NCI-H2107 treated with DMSO at 0.1 percent for 48 hours (cell line): Measurements from ENCODE around the gene OCA2.

ENCODE experiments used
- DNase-seq: peaks from one replicate; lab custom pipeline; 2025; ENCODE audit not compliant: unreplicated experiment; lab: John Stamatoyannopoulos, UW

The OCA2 gene

DNA sequence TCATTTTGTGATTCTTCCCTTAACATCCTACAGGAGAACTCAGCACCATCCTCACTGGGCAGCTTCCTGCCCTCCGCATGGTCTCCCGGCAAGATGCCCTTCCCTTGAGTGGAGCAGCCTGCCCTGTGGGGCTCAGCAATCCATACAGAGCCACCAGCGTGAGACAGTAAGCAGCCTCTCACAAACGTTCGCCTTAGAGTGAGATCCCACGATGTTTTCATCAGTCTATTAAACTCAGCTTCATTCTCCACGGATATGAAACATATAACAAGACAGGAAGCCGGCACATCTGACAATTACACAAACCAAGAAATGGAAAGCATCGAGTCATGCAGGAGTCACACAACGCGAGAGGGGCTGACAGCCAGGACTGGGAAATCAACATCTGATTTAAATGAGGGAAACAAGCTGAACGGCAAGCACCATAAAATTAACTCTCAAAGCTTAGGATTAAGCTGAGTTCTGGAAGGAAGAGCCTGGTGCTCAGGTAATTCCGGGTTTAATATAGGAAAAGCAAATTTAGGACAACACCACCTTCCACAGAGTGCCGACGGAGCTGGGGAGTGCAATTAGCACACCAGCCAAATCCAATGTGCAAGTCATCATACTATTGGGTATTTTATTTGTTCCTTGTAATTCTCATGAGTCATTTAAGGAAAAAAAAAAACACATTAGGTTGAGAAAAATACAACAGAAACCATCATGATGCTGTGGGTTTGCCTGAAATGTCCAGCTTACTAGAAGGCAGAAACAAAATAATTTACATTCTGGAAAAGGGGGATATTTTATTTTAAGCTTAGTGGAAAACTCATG is 272.0 kb downstream of the OCA2 start:
- no peak for DNase-seq

DNA sequence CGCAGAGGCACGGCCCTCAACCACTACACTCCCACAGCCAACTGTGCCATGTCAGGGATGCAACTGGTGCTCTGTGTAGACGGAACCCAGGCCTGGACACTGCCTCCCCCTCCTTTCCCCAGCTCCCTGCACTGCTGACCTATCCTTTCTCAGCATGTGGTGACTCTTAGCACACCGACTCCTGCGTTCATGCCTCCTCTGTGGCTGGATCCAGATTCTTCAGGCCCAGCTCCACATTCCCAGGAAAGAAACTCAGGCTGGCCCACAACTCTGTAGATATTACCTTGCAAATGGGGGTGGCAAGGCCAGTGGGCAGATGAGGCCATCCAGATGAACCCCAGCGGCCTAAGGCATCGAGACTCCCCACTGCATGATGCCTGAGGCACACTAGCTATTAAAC is 272.7 kb downstream of the OCA2 start:
- no peak for DNase-seq

DNA sequence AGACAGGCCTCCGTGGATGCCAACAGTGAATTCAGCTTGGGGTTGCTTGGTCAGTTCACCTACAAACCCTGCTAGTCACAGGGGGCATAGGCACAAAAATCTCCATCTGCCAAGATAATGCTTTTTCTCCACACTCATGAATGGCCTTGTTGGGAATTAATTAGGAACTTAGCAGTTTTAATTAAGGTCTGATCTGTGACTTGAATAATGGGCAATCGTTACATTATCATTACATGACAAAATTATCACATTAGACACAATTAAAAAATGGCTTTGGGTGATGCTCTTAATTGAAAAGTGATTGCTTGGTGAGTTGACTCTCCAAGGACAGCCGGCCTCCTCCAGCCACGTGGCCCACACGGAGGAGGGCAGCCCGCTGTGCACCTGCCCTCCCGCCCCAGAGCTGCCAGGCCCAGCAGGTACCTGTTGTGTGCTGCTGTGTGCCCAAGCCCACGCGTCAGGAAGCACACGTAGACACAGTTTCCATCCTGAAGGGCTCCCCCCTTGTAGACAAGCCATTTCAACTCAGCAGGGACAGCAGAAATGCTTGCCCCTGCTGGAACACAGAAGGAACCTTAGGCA is 274.2 kb downstream of the OCA2 start:
- no peak for DNase-seq

GRCh38 chr15:27821273-27821672 is 277.8 kb downstream of the OCA2 start:
- no peak for DNase-seq

DNA sequence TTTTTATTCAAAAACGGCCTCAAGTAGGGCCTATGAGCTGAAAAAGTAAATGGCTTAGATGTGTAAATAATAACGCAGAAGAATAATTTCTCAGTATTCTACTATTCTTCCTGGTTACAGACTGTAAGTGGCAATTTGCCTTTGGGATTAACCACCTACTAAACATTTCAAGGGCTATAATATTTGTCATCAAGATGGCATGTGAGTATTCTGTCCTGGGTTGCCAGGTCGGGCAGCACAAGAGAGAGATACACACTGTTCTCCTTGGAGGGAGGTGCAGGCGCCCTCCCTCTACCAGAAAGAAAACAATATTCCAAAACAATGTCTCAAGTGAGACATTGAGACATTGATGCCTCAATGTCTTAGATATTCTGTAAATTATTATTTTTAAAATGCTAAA is 278.4 kb downstream of the OCA2 start:
- DNase-seq = no peak

GRCh38 chr15:27820232-27820631 is 278.9 kb downstream of the OCA2 start:
- no peak for DNase-seq

DNA sequence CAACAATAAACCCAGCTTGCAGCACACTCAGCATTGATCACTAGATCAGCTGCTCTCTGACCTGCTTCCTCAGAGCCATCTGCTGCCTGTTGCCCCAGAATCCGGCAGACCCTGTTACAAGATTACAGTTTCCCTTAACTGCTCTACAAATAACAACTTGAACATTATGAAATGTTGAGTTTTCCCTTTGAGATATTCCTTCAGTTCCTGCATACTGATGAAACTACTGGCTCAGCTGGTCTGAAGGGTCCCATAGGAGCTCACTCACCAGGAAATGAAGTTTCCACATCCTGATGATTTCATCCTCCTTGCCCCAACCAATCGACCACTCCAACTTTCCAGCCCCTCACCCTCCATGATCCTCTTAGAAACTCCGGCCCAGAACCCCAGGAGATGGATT is 281.9 kb downstream of the OCA2 start:
- DNase-seq = no peak

- no peak for DNase-seq
These were observed 282.3 kb downstream of the OCA2 start for GRCh38 chr15:27816790-27817189.

DNA sequence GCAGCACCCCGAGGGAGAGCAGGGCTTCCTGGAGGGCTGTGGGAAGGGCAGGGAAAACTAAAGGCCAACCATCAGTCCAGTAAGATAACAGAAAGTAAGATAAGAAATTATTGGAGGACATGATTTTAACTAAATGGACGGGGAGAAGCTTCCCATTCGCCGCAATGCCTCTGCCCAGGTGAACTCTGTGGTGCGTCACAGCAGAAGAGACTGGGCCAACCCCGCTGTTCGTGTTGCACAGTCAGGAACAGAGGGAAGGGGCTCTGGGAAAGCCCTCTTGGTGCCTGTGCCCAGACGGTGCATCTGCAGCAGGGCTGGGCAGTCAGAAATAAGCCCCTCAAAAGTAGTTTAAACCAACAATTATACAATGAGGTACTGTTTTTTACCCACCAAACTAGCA is 284.1 kb downstream of the OCA2 start:
- no peak for DNase-seq

DNA sequence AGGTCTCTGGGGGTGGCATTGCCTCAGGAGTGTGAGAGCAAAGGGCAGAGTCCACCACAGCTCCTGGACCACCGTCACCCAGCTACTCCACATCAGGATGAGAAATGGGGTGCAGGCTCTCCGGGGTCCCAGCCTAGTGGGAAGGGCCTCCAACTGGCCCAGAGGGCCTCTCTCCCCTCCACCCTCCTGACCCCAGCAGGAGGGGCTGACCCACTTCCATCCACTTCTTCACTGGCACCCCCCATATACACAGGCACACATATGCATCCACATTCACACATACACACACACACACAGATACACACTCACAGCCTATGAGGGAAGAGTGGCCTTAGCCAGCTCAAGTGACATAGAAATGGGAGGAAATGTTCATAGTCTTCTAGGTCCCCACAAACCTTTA is 286.0 kb downstream of the OCA2 start:
- no peak for DNase-seq

DNA sequence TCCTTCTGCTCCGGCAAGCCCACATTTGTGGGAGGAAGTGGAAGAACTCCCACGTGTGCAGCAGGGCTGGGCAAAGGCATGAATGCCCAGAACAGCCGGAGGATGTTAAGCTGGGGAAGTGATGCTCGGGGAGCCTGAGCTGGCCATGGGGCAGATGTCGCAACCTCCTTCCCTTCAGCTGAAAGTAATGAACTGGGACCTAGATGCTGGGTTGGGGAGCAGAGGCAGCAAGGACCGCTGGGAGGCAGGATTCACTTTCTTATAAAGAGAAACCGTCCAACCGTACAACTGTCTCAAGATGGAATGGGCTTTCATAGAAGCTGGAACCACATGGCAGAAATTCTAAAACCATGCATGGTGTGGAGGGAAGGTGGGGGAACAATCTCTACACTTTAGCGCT is 290.9 kb downstream of the OCA2 start:
- no peak for DNase-seq

GRCh38 chr15:27807335-27807734 is 291.8 kb downstream of the OCA2 start:
- no peak for DNase-seq

DNA sequence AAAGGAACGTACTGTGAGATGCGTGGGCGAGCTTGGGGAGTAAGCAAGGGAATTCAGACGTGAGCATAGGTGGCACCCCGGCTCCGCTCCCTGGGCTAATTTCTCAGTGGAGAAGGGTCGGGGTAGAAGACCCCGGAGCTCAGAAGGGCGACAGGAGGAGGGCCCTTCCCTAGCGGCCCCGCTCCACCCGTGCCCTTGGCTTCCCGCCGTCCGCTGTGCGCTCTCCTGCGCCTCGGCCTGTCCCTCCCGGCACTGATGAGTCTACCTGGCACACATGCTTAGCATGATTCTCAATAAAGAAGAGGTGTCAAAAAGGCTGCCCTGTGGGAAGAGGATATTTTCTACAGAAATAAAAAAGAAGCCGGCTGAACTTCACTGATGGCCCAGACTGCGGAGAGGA is 292.7 kb downstream of the OCA2 start:
- no peak for DNase-seq

DNA sequence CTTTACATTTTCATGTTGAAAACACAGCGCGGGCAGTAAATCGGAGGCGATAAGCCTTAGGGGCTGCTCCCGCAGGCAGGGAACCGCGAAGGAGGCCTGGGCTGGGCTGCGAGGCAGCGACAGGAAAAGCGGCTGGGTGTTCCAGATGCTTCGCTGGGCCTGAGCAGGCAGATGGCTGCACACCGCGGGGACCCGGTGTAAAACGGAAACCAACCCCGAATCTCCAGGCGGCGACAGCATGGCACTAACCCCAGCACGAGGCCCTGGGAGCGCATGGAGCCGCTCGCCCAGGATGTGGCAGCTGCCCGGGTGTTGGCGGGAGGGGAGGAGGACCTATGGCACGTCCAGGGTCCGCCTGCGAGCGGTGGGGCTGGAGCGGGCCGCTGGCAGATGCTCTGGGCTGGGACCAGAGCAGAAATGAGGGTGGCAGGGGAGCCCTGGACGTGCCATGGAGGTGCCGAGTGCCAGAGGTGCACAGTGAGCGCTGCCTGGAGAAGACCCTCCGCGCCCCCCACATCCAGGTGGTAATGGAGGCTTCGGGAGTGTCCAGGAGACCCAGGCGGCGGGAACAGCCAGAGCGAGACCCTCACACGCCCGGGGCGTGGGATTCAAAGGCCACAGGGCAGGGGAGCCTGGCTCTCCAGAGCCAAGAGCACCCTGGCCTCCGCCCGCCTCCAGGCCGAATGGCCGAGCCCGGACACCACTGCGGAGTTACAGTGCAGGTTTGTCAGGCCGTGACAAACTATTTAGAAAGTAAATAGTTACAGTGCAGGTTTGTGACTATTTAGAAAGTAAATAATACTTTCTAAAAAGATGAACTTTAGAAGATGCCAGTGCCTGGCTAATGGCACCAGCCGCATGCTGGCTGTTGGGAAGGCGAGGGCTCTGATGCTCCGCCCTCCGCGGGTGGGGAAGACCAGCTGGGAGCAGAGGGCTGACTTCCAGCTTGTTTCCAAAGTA is 293.6 kb downstream of the OCA2 start:
- DNase-seq = no peak

- DNase-seq = no peak
These were observed 294.4 kb downstream of the OCA2 start for GRCh38 chr15:27804569-27805260.

GRCh38 chr15:27798807-27799206 is 300.3 kb downstream of the OCA2 start:
- DNase-seq = no peak

DNA sequence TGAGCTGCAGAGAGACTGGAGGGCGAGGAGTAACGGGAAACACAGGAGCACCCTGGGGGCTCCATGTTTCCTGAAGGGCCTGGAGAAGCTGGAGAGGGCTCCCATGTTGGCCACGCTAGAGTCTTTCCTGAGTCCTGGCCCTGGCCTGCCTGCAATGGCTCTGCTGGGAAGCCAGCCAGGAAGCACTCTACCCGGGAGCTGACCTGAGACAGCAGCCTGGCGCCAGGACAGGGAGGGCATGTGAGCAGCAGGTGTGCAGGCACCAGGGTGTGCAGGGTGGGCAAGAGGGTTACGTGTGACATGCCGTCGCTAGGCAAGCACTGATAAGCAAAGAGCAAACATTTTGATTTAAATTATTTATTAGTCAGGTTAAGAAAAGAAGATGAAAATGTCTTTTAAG is 301.4 kb downstream of the OCA2 start:
- DNase-seq = no peak

- DNase-seq = peak; percentile 5
These were observed 302.5 kb downstream of the OCA2 start for GRCh38 chr15:27796405-27797320.

- DNase-seq = no peak
These were observed 306.3 kb downstream of the OCA2 start for GRCh38 chr15:27792756-27793264.

- DNase-seq = no peak
These were observed 308.8 kb downstream of the OCA2 start for GRCh38 chr15:27790270-27790669.
